Neuronal stem cell (in vitro differentiated cells): Measurements from ENCODE around the gene TUBE1.

Source experiments
- DNase-seq: peaks from one replicate; pipeline ENCODE4 v3.0.0-alpha.2; 2013; ENCODE audit warnings: low spot score
- H2AFZ ChIP-seq: one replicate; pipeline ENCODE4 v1.6.1; 2013; ENCODE audit warnings: mild to moderate bottlenecking, low read length, inconsistent platforms
- H2AK5ac ChIP-seq: 2 replicates; pipeline ENCODE4 v1.6.1; 2013; ENCODE audit warnings: low read depth, mild to moderate bottlenecking, inconsistent platforms, low read length, moderate library complexity, mixed read lengths
- H2BK120ac ChIP-seq: 2 replicates; pipeline ENCODE4 v1.6.1; 2013; ENCODE audit warnings: low read depth, mild to moderate bottlenecking, inconsistent platforms, low read length, moderate library complexity, mixed read lengths
- H2BK12ac ChIP-seq: one replicate; pipeline ENCODE4 v1.6.1; 2013; ENCODE audit warnings: low read length, inconsistent platforms
- H2BK15ac ChIP-seq: 2 replicates; pipeline ENCODE4 v1.6.1; 2013; ENCODE audit warnings: mild to moderate bottlenecking, low read length, inconsistent platforms, mixed read lengths
- H2BK5ac ChIP-seq: one replicate; pipeline ENCODE4 v1.6.1; 2013; ENCODE audit warnings: inconsistent platforms, mild to moderate bottlenecking, low read length, moderate library complexity
- H3K14ac ChIP-seq: one replicate; pipeline ENCODE4 v1.6.1; 2013; ENCODE audit warnings: low read length, inconsistent platforms
- H3K18ac ChIP-seq: 2 replicates; pipeline ENCODE4 v1.6.1; 2013; ENCODE audit warnings: low read length, inconsistent platforms
- H3K23ac ChIP-seq: 2 replicates; pipeline ENCODE4 v1.6.1; 2013; ENCODE audit warnings: low read depth, mild to moderate bottlenecking, mixed read lengths, low read length, inconsistent platforms; ENCODE audit not compliant: poor library complexity
- H3K27ac ChIP-seq: replicated peaks from 3 replicates; pipeline ENCODE4 v1.5.1; 2013; ENCODE audit warnings: low read length, inconsistent platforms
- H3K27me3 ChIP-seq, 3 experiments: 2 replicates each; pipeline ENCODE4 v1.6.1; 2013; ENCODE audit warnings: low read length in 3 of 3, mild to moderate bottlenecking in 2 of 3, inconsistent platforms in 1 of 3, low read depth in 1 of 3, mixed read lengths in 1 of 3, moderate library complexity in 1 of 3; ENCODE audit not compliant: control insufficient read depth in 3 of 3, insufficient read depth in 3 of 3
- H3K36me3 ChIP-seq, 2 donors: replicated peaks in 1 of 2; 2 replicates each; pipeline ENCODE4 v1.6.1; 2013; ENCODE audit warnings: low read length in 2 of 2; ENCODE audit not compliant: control insufficient read depth in 2 of 2, insufficient read depth in 2 of 2
- H3K4ac ChIP-seq: 2 replicates; pipeline ENCODE4 v1.6.1; 2013; ENCODE audit warnings: inconsistent platforms, mild to moderate bottlenecking, low read length, moderate library complexity
- H3K4me1 ChIP-seq, 2 donors: 1 replicate in 1 of 2; 2 replicates in 1 of 2; pipeline ENCODE4 v1.6.1; 2013; ENCODE audit warnings: low read length in 2 of 2, low read depth in 1 of 2; ENCODE audit not compliant: control insufficient read depth in 2 of 2, insufficient read depth in 1 of 2
- H3K4me2 ChIP-seq: one replicate; pipeline ENCODE4 v1.6.1; 2013; ENCODE audit warnings: mild to moderate bottlenecking, low read length, inconsistent platforms; ENCODE audit not compliant: insufficient read depth, poor library complexity, severe bottlenecking
- H3K4me3 ChIP-seq, 2 donors: 2 replicates each; pipeline ENCODE4 v1.5.1; 2013; ENCODE audit warnings: low read length in 2 of 2, mild to moderate bottlenecking in 2 of 2, inconsistent platforms in 1 of 2, moderate library complexity in 1 of 2
- H3K79me1 ChIP-seq: one replicate; pipeline ENCODE4 v1.6.1; 2013; ENCODE audit warnings: low read depth, mild to moderate bottlenecking, inconsistent platforms, low read length, moderate library complexity
- H3K9ac ChIP-seq: one replicate; pipeline ENCODE4 v1.6.1; 2013; ENCODE audit warnings: mild to moderate bottlenecking, low read depth, low read length, inconsistent platforms; ENCODE audit not compliant: poor library complexity
- H3K9me3 ChIP-seq, 2 donors: replicated peaks in 1 of 2; 2 replicates each; pipeline versions ENCODE3 to v1.6.1; 2013; ENCODE audit warnings: low read length in 2 of 2, mild to moderate bottlenecking in 2 of 2, inconsistent platforms in 1 of 2, low read depth in 1 of 2, mixed read lengths in 1 of 2, moderate library complexity in 1 of 2; ENCODE audit not compliant: control insufficient read depth in 2 of 2, insufficient read depth in 1 of 2
- H4K8ac ChIP-seq: one replicate; pipeline ENCODE4 v1.6.1; 2013; ENCODE audit warnings: low read depth, mild to moderate bottlenecking, inconsistent platforms, low read length, moderate library complexity
- H4K91ac ChIP-seq: one replicate; pipeline ENCODE4 v1.6.1; 2013; ENCODE audit warnings: low read length, low read depth, mild to moderate bottlenecking, inconsistent platforms; ENCODE audit not compliant: poor library complexity
- WGBS, 2 donors: extraction: QIAGEN DNeasy Blood & Tissue Kit; methylation state at CpG; one replicate each; pipeline ENCODE4 v1.1.7; 2013; ENCODE audit warnings: missing lambda C conversion rate in 2 of 2, mixed read lengths in 1 of 2; ENCODE audit not compliant: insufficient read length in 2 of 2, insufficient replicate concordance in 1 of 2; ENCODE audit errors: extremely low coverage in 2 of 2; 5-methylcytosine and 5-hydroxymethylcytosine counted together

The TUBE1 gene

DNA sequence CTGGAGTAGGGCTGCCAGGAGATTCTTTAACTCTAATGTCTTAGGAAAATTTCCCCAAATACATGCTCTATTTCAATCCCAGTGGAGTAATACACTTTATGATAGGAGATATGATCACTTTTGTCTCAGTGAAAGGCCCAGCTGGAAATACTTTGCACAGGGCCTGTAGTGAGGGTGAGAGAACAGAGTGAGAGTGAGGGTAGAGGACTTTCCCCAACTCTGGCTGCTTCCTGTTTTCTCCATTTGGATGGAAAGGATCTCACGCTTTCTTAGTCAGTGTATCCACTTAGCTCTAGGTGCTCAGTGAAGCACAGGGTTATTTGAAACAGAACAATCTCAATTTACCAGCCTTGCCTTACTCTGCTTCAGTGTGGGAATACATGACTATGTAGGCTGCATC lies 36.7 kb upstream of the TUBE1 start:
- Histone ChIP-seq H2BK120ac (no peak overlapping the region), H3K14ac (no peak overlapping the region), H2AFZ (no peak overlapping the region), H3K9ac (no peak overlapping the region), H3K4ac (no peak overlapping the region), H2AK5ac (no peak overlapping the region), H3K18ac (no peak overlapping the region), H3K27me3 (no peaks in the 10 kb centered on the region), H3K4me1 (no peaks in the 10 kb centered on the region), H3K79me1 (no peaks in the 10 kb centered on the region), H3K9me3 (no peaks in the 10 kb centered on the region), H3K36me3 (no peaks in the 10 kb centered on the region), H3K4me2 (no peak overlapping the region), H4K91ac (no peak overlapping the region), H2BK12ac (no peak overlapping the region), H3K27ac (no peak overlapping the region), H3K23ac (no peak overlapping the region), H2BK5ac (no peak overlapping the region), H4K8ac (no peak overlapping the region), H2BK15ac (no peak overlapping the region), H3K4me3 (no peak overlapping the region)
- DNase-seq, result no peak
- no CpG with 5 or more reads among the region's 1 CpG for WGBS, 2 donors

DNA sequence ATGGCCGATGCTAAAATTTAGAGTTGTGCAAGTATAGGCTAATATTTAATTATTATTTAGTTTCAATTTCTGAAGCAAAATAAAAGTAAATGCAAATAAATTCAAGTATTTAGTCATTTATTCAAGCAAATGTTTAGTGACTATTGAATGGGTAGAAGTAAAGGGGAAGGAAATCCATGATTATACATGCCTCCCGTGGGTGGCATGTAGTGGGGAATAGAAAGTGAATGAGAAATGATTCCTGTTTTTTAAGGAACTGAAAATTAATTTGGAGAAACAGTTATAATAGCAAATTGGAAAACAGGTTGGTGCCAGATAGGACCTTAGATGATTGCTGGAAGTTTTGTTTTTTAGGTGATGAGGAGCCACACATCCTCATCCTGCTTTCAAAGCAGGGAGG lies 35.5 kb upstream of the TUBE1 start:
- peak overlapping the region; percentile 49 for H2AFZ ChIP-seq
- H3K9ac ChIP-seq, result no peak overlapping the region
- DNase-seq, result no peak
- H3K4me2 ChIP-seq, result no peak overlapping the region
- H3K14ac ChIP-seq, result no peak overlapping the region
- no peaks in the 10 kb centered on the region for H3K4me1 ChIP-seq
- H2BK5ac ChIP-seq, result no peak overlapping the region
- no peak overlapping the region for H4K8ac ChIP-seq
- no peaks in the 10 kb centered on the region for H3K27me3 ChIP-seq
- no peak overlapping the region for H3K18ac ChIP-seq
- H3K23ac ChIP-seq, result no peak overlapping the region
- H3K79me1 ChIP-seq, result no peaks in the 10 kb centered on the region
- H3K9me3 ChIP-seq, result no peaks in the 10 kb centered on the region
- no peak overlapping the region for H2BK15ac ChIP-seq
- H4K91ac ChIP-seq, result no peak overlapping the region
- H3K36me3 ChIP-seq, result no peaks in the 10 kb centered on the region
- no CpG with 5 or more reads among the region's 2 CpGs for WGBS, 2 donors
- H2BK120ac ChIP-seq, result no peak overlapping the region
- H2BK12ac ChIP-seq, result no peak overlapping the region
- no peak overlapping the region for H3K4me3 ChIP-seq
- no peak overlapping the region for H3K4ac ChIP-seq
- H3K27ac ChIP-seq, result no peak overlapping the region
- no peak overlapping the region for H2AK5ac ChIP-seq

DNA sequence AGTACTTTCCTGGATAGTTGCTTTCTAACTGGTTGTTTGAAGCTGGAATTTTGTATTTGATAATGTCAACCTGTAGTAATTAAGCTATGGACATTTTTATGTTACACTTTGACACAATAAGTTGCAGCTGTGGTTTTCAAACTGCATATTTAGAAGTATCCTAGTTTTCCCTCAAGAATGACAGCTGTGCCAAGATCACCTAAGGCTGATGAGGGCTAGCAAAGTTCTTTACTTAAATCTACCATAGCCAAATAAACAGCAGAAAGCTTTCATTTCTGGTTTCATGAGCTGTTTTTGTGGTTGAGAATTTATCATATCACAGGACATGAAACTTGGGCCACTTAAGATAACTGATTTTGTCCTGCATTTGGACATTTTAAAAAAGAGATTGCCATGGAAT lies 30.8 kb upstream of the TUBE1 start:
- no peak overlapping the region for H3K9ac ChIP-seq
- no peak overlapping the region for H3K27ac ChIP-seq
- no peak overlapping the region for H2BK120ac ChIP-seq
- no peak overlapping the region for H3K4ac ChIP-seq
- H3K14ac ChIP-seq, result no peak overlapping the region
- H2BK12ac ChIP-seq, result no peak overlapping the region
- no peaks in the 10 kb centered on the region for H3K36me3 ChIP-seq
- H3K27me3 ChIP-seq, result no peaks in the 10 kb centered on the region
- no peak overlapping the region for H2BK5ac ChIP-seq
- H3K18ac ChIP-seq, result no peak overlapping the region
- H2BK15ac ChIP-seq, result no peak overlapping the region
- DNase-seq, result no peak
- H2AK5ac ChIP-seq, result no peak overlapping the region
- H3K9me3 ChIP-seq, result no peaks in the 10 kb centered on the region
- H3K79me1 ChIP-seq, result no peaks in the 10 kb centered on the region
- H4K91ac ChIP-seq, result no peak overlapping the region
- H2AFZ ChIP-seq, result no peak overlapping the region
- H4K8ac ChIP-seq, result no peak overlapping the region
- no peak overlapping the region for H3K4me3 ChIP-seq
- peaks cover 0 to 2% of the 10 kb centered on the region in 2 donors for H3K4me1 ChIP-seq
- H3K4me2 ChIP-seq, result no peak overlapping the region
- no peak overlapping the region for H3K23ac ChIP-seq

DNA sequence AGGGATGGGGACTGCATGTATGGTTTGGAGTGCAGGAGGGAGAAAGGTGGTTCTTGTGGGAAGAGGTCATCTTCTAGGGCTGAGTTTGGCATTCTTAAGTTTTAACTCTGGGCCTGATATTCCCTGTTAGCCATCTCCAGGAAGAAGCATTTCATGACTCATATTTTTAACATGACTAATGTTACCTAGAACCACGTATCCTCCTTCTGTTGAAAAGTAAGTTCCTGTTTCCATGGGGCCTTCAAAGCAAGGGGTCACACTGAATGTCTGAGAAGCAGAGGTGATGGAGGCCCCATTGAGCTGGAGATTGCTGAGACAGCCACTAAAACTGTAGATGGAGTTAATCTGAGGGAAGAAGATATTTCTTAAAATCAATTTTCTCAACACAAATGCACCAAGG lies 30.3 kb upstream of the TUBE1 start:
- H3K36me3 ChIP-seq, result no peaks in the 10 kb centered on the region
- peaks cover 0 to 2% of the 10 kb centered on the region in 2 donors for H3K4me1 ChIP-seq
- no peak overlapping the region for H3K9ac ChIP-seq
- no peak overlapping the region for H3K4me2 ChIP-seq
- H2BK15ac ChIP-seq, result no peak overlapping the region
- DNase-seq, result no peak
- no peak overlapping the region for H2BK5ac ChIP-seq
- no peak overlapping the region for H3K4me3 ChIP-seq
- no peaks in the 10 kb centered on the region for H3K9me3 ChIP-seq
- no peaks in the 10 kb centered on the region for H3K27me3 ChIP-seq
- H3K27ac ChIP-seq, result no peak overlapping the region
- H2AK5ac ChIP-seq, result no peak overlapping the region
- no peak overlapping the region for H2BK12ac ChIP-seq
- no peak overlapping the region for H2BK120ac ChIP-seq
- H3K4ac ChIP-seq, result no peak overlapping the region
- H3K18ac ChIP-seq, result no peak overlapping the region
- H4K8ac ChIP-seq, result no peak overlapping the region
- H3K23ac ChIP-seq, result no peak overlapping the region
- no peak overlapping the region for H3K14ac ChIP-seq
- no peak overlapping the region for H2AFZ ChIP-seq
- no peaks in the 10 kb centered on the region for H3K79me1 ChIP-seq
- no CpG with 5 or more reads among the region's 1 CpG for WGBS, 2 donors
- no peak overlapping the region for H4K91ac ChIP-seq
